GM23338 (cell line): ENCODE measurements around the gene GINM1. TPM values are rescaled to one million over a fixed set of nuclear protein-coding genes. Genes with fewer than 3 reads are reported as not detected.

ENCODE experiments used
- ATAC-seq: fragments of 200-7000 bp; cut with Tn5 transposase; 3 replicates; pipeline ENCODE4 v1.9.1; 2020
- DNase-seq: peaks from one replicate; pipeline ENCODE4 v3.0.0-alpha.2; 2015; ENCODE audit warnings: low spot score
- H2AFZ ChIP-seq: fragments of 200-600 bp; sonication (generic); 2 replicates; pipeline ENCODE4 v1.8.0; 2016; ENCODE audit warnings: antibody characterized with exemption, mild to moderate bottlenecking, moderate library complexity
- H3F3A ChIP-seq: fragments of 200-600 bp; sonication (generic); replicated peaks from 2 replicates; pipeline ENCODE4 v1.8.0; 2017; ENCODE audit warnings: antibody characterized with exemption, mixed run types, low read depth
- H3K27ac ChIP-seq: fragments of 200-600 bp; sonication (generic); 2 replicates; pipeline ENCODE4 v1.6.1; 2016; ENCODE audit warnings: low read depth
- H3K27me3 ChIP-seq: fragments of 200-600 bp; sonication (generic); 2 replicates; pipeline ENCODE4 v1.8.0; 2016; ENCODE audit warnings: mild to moderate bottlenecking, mixed run types, moderate library complexity; ENCODE audit not compliant: insufficient read depth
- H3K36me3 ChIP-seq: fragments of 200-600 bp; sonication (generic); 2 replicates; pipeline ENCODE4 v1.8.0; 2016; ENCODE audit warnings: mild to moderate bottlenecking; ENCODE audit not compliant: insufficient read depth
- H3K4me1 ChIP-seq: fragments of 200-600 bp; sonication (generic); 2 replicates; pipeline ENCODE4 v1.8.0; 2016; ENCODE audit warnings: mild to moderate bottlenecking, moderate library complexity; ENCODE audit not compliant: insufficient read depth
- H3K4me2 ChIP-seq: fragments of 200-600 bp; sonication (generic); 2 replicates; pipeline ENCODE4 v1.7.1; 2017; ENCODE audit warnings: mixed run types
- H3K4me3 ChIP-seq: fragments of 200-600 bp; sonication (generic); 2 replicates; pipeline ENCODE4 v1.6.1; 2016; ENCODE audit warnings: mixed run types
- H3K79me2 ChIP-seq: fragments of 200-600 bp; sonication (generic); replicated peaks from 2 replicates; pipeline ENCODE4 v1.8.0; 2017; ENCODE audit warnings: mild to moderate bottlenecking; ENCODE audit not compliant: insufficient read depth
- H3K9me2 ChIP-seq: fragments of 200-600 bp; sonication (generic); 2 replicates; pipeline ENCODE4 v1.8.0; 2017; ENCODE audit not compliant: insufficient read depth
- H4K20me1 ChIP-seq: fragments of 200-600 bp; sonication (generic); replicated peaks from 2 replicates; pipeline ENCODE4 v1.8.0; 2017; ENCODE audit warnings: mild to moderate bottlenecking; ENCODE audit not compliant: insufficient read depth
- H3K27ac Mint-ChIP-seq: 2 replicates; pipeline ENCODE4 v1.8.0; 2020; ENCODE audit warnings: inconsistent platforms, mild to moderate bottlenecking, moderate library complexity, mixed read lengths
- H3K27me3 Mint-ChIP-seq: 3 replicates; pipeline ENCODE4 v1.8.0; 2022; ENCODE audit warnings: low read depth, mild to moderate bottlenecking, moderate library complexity, mixed read lengths, inconsistent platforms; ENCODE audit not compliant: insufficient read depth, poor library complexity
- H3K36me3 Mint-ChIP-seq: 3 replicates; pipeline ENCODE4 v1.8.0; 2021; ENCODE audit warnings: low read depth, mild to moderate bottlenecking, inconsistent platforms, moderate library complexity, mixed read lengths
- H3K4me1 Mint-ChIP-seq: 3 replicates; pipeline ENCODE4 v1.8.0; 2020; ENCODE audit warnings: mild to moderate bottlenecking, inconsistent platforms, mixed read lengths
- H3K4me3 Mint-ChIP-seq: 3 replicates; pipeline ENCODE4 v1.8.0; 2021; ENCODE audit warnings: moderate library complexity, mild to moderate bottlenecking, inconsistent platforms, mixed read lengths
- H3K9me3 Mint-ChIP-seq: 3 replicates; pipeline ENCODE4 v1.8.0; 2020; ENCODE audit warnings: moderate library complexity, mild to moderate bottlenecking, inconsistent platforms, mixed read lengths
- CREB1 ChIP-seq: fragments of 250-450 bp; sonication (Bioruptor Pico); IDR thresholded peaks from 2 replicates; pipeline ENCODE4 v1.5.0; 2020; ENCODE audit warnings: low read depth, mild to moderate bottlenecking, moderate library complexity
- EZH2 ChIP-seq: fragments of 200-600 bp; sonication (generic); IDR thresholded peaks from one replicate; pipeline ENCODE4 v1.8.0; 2017; ENCODE audit warnings: antibody characterized with exemption, mild to moderate bottlenecking, low read depth; ENCODE audit not compliant: unreplicated experiment
- EZH2phosphoT487 ChIP-seq: fragments of 200-600 bp; sonication (generic); IDR thresholded peaks from one replicate; pipeline ENCODE4 v1.8.1; 2018; ENCODE audit warnings: antibody characterized with exemption; ENCODE audit not compliant: unreplicated experiment
- JUNB ChIP-seq: IDR thresholded peaks from one replicate; pipeline ENCODE4 v1.6.1; 2016; ENCODE audit warnings: antibody characterized with exemption; ENCODE audit not compliant: unreplicated experiment
- POLR2AphosphoS5 ChIP-seq: IDR thresholded peaks from 2 replicates; pipeline ENCODE4 v1.6.1; 2016; ENCODE audit warnings: antibody characterized with exemption, low read depth
- STAT1 ChIP-seq: IDR thresholded peaks from one replicate; pipeline ENCODE4 v1.6.1; 2016; ENCODE audit warnings: antibody characterized with exemption; ENCODE audit not compliant: unreplicated experiment
- ZNF114 ChIP-seq: fragments of 250-450 bp; sonication (Bioruptor Pico); IDR thresholded peaks from 2 replicates; pipeline ENCODE4 v1.5.0; 2020; ENCODE audit warnings: mild to moderate bottlenecking, moderate library complexity
- ZNF331 ChIP-seq: fragments of 250-450 bp; sonication (Bioruptor Pico); IDR thresholded peaks from 2 replicates; pipeline ENCODE4 v1.5.0; 2020; ENCODE audit warnings: low read depth, mild to moderate bottlenecking, moderate library complexity
- polyA plus RNA-seq: library from polyadenylated mRNA; unstranded; fragments of >200 nt; fragmentation: Nextera tagmentation; extraction: Ambion mirVana; gene quantifications from 2 replicates; pipeline ENCODE4 v1.2.1, GENCODE V29; 2016
- total RNA-seq: library from RNA; depleted of rRNA; stranded (reverse); fragments of >200 nt; shearing (Covaris generic); gene quantifications from 2 replicates; pipeline ENCODE4 v1.2.3, GENCODE V29; 2014
- TF ChIP-seq, protein P1 (sequence below): IDR thresholded peaks from 2 replicates; pipeline ENCODE4 v1.6.1; 2016; ENCODE audit warnings: antibody characterized with exemption
- TF ChIP-seq, protein P2 (sequence below): IDR thresholded peaks from one replicate; pipeline ENCODE4 v1.6.1; 2018; ENCODE audit warnings: antibody characterized with exemption; ENCODE audit not compliant: unreplicated experiment
- TF ChIP-seq, protein P3 (sequence below), 2 experiments: fragments of 200-600 bp in 1 of 2; sonication (generic) in 1 of 2; conservative IDR thresholded peaks; 2 replicates each; pipeline versions ENCODE4 v1.5.1 to v1.6.1; 2016 to 2017; ENCODE audit warnings: antibody characterized with exemption in 2 of 2, low read depth in 2 of 2, mild to moderate bottlenecking in 2 of 2, moderate library complexity in 1 of 2

GINM1 gene
- total and polyA plus RNA-seq, 2 experiments from 2014 or later: 19.2 to 24.1 TPM

DNA sequence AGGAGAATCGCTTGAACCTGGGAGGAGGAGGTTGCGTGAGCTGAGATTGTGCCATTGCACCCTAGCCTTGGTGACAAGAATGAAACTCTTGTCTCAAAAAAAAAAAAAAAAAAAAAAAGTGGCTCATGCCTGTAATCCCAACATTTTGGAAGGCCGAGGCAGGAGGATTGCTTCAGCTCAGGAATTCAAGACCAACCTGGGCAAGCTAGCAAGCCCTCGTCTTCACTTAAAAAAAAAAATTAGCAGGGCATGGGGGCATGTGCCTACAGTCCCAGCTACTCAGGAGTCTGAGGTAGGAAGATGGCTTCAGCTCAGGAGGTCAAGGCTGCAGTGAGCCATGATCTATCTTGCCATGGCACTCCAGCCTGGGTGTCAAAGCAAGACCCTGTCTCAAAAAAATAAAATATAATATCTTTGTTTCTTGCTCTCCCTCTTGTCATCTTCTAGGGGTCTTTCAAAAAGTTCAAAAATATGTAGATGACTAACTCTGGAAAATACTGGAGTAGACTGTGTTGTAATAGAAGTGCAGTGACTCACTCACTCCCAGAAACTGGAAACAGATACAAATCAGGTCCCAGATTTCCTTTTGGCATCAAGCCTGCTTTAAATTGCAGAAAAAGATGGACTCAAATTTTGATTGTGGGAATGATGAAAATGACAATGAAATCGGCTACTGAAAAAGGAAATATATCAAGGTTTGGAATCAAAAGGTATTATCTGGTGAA is 2.8 kb upstream of the GINM1 start (continued):
- TF ChIP-seq, protein P1, sequence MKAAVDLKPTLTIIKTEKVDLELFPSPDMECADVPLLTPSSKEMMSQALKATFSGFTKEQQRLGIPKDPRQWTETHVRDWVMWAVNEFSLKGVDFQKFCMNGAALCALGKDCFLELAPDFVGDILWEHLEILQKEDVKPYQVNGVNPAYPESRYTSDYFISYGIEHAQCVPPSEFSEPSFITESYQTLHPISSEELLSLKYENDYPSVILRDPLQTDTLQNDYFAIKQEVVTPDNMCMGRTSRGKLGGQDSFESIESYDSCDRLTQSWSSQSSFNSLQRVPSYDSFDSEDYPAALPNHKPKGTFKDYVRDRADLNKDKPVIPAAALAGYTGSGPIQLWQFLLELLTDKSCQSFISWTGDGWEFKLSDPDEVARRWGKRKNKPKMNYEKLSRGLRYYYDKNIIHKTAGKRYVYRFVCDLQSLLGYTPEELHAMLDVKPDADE: no peak
- TF ChIP-seq STAT1 (no peak), ZNF114 (no peak), EZH2 (no peak)
- TF ChIP-seq, protein P2, sequence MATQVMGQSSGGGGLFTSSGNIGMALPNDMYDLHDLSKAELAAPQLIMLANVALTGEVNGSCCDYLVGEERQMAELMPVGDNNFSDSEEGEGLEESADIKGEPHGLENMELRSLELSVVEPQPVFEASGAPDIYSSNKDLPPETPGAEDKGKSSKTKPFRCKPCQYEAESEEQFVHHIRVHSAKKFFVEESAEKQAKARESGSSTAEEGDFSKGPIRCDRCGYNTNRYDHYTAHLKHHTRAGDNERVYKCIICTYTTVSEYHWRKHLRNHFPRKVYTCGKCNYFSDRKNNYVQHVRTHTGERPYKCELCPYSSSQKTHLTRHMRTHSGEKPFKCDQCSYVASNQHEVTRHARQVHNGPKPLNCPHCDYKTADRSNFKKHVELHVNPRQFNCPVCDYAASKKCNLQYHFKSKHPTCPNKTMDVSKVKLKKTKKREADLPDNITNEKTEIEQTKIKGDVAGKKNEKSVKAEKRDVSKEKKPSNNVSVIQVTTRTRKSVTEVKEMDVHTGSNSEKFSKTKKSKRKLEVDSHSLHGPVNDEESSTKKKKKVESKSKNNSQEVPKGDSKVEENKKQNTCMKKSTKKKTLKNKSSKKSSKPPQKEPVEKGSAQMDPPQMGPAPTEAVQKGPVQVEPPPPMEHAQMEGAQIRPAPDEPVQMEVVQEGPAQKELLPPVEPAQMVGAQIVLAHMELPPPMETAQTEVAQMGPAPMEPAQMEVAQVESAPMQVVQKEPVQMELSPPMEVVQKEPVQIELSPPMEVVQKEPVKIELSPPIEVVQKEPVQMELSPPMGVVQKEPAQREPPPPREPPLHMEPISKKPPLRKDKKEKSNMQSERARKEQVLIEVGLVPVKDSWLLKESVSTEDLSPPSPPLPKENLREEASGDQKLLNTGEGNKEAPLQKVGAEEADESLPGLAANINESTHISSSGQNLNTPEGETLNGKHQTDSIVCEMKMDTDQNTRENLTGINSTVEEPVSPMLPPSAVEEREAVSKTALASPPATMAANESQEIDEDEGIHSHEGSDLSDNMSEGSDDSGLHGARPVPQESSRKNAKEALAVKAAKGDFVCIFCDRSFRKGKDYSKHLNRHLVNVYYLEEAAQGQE: no peak

DNA sequence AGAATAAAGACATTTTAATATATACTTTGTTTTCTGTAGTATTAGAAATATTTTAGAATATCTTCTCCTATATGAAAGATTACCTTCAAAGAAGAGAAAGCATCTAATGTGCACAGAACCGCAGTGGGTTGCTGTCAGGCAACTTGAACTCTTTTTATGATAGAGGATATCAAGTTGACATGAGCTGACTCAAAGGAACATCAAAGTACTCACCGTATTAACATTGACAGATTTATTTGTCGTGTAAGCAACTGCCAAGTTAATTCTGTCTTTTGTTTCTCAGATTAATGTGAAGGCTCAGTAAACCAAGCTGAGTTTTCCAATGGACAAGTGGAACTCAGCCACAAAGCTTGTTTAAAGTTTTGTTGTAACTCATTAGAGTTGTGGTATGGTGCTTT is 2.2 kb upstream of the GINM1 start:
- Histone ChIP-seq H2AFZ (no peak overlapping the region), H3K27ac (no peak overlapping the region), H3K9me2 (no peaks in the 10 kb centered on the region), H3K27me3 (no peaks in the 10 kb centered on the region), H3K4me3 (no peak overlapping the region), H4K20me1 (peaks cover 18% of the 10 kb centered on the region), H3F3A (peaks cover 12% of the 10 kb centered on the region; the same call in 1 of the 2 replicates), H3K79me2 (peaks cover 20% of the 10 kb centered on the region), H3K4me1 (peaks cover 16% of the 10 kb centered on the region), H3K4me2 (no peak overlapping the region), H3K36me3 (no peaks in the 10 kb centered on the region; the same call in 1 of the 2 replicates)
- ATAC-seq (no peak), DNase-seq (no peak)
- peaks cover 10% of the 10 kb centered on the region; the same call in 2 of the 3 replicates for H3K4me1 Mint-ChIP-seq
- H3K9me3 Mint-ChIP-seq: no peaks in the 10 kb centered on the region
- H3K27me3 Mint-ChIP-seq: peaks cover 9% of the 10 kb centered on the region
- no peak overlapping the region for H3K27ac Mint-ChIP-seq
- no peak overlapping the region for H3K4me3 Mint-ChIP-seq
- no peaks in the 10 kb centered on the region for H3K36me3 Mint-ChIP-seq
- TF ChIP-seq POLR2AphosphoS5: no peak
- TF ChIP-seq ZNF331: no peak
- TF ChIP-seq, protein P3, sequence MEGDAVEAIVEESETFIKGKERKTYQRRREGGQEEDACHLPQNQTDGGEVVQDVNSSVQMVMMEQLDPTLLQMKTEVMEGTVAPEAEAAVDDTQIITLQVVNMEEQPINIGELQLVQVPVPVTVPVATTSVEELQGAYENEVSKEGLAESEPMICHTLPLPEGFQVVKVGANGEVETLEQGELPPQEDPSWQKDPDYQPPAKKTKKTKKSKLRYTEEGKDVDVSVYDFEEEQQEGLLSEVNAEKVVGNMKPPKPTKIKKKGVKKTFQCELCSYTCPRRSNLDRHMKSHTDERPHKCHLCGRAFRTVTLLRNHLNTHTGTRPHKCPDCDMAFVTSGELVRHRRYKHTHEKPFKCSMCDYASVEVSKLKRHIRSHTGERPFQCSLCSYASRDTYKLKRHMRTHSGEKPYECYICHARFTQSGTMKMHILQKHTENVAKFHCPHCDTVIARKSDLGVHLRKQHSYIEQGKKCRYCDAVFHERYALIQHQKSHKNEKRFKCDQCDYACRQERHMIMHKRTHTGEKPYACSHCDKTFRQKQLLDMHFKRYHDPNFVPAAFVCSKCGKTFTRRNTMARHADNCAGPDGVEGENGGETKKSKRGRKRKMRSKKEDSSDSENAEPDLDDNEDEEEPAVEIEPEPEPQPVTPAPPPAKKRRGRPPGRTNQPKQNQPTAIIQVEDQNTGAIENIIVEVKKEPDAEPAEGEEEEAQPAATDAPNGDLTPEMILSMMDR (conservative IDR thresholded peaks at IDR 0.05; ENCODE audit: low read depth in 2 of 2): no peak
- TF ChIP-seq, protein P1: no peak
- TF ChIP-seq, protein P2: no peak
- TF ChIP-seq EZH2: no peak
- TF ChIP-seq CREB1 (CRISPR knock-in tag): no peak
- no peak for TF ChIP-seq EZH2phosphoT487
- TF ChIP-seq JUNB: no peak
